Omental fat pad (tissue), 4 donors: ENCODE data around the gene NPDC1. TPM values are rescaled to one million over a fixed set of nuclear protein-coding genes. Genes with fewer than 3 reads are reported as not detected.

Source experiments
- ATAC-seq: fragments of 150-250 bp; one replicate; pipeline ENCODE4 v1.9.1; 2016; ENCODE audit warnings: mild to moderate bottlenecking, moderate library complexity; ENCODE audit not compliant: low FRiP score
- DNase-seq: peaks from one replicate; pipeline ENCODE4 v3.0.0-alpha.2; 2019; ENCODE audit warnings: low spot score
- CTCF ChIP-seq, 3 donors: fragments of 450-650 bp; IDR thresholded peaks; one replicate each; pipeline ENCODE4 v1.5.1; 2016 to 2017; ENCODE audit warnings: antibody characterized with exemption in 3 of 3, mild to moderate bottlenecking in 3 of 3, moderate library complexity in 2 of 3
- total RNA-seq, 4 donors: library from RNA; depleted of rRNA; stranded (reverse); fragments of >200 nt; gene quantifications; one replicate each; pipeline ENCODE4 v1.1.0, GENCODE V29; 2016

The NPDC1 gene
- total RNA-seq, 4 donors from 2014 or later, result 37.2 to 70.5 (median 58.5) TPM

DNA sequence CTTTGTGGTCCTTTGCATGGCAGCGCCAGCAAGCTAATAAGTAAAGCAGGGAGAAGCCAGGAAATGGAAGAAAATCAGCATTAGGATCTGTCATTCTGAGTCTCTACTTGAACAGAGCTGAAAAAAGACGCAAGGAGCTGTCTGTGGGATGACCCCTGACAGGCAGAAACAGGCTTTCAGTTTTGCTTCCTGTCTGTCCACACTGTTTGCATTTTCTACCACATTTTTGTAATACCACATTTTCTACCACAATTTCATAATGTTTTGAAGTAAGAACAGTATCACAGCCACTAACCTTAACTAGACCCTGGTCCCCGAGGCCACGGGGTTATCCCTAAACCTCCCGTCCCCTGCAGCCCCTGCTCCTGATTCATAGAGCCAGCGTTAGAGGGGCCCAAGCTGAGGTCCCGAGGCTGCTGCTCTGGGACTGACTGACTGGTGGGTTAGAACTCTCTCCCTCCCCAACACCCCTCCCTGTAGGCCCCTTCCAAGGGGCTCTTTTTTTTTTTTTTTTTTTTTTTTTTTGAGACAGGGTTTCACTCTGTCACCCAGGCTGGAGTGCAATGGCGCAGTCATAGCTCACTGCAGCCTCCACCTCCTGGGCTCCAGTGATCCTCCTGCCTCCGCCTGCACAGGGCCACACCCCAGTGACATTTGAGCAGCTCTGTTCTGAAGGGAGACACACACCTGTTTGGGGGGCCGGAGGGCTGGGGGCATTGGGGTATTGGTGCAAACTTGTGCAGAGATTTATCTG, 45.6 kb downstream of the NPDC1 start:
- no peak for DNase-seq
- TF ChIP-seq CTCF (IDR thresholded peaks at IDR 0.05), result no peak
- no peak for ATAC-seq

DNA sequence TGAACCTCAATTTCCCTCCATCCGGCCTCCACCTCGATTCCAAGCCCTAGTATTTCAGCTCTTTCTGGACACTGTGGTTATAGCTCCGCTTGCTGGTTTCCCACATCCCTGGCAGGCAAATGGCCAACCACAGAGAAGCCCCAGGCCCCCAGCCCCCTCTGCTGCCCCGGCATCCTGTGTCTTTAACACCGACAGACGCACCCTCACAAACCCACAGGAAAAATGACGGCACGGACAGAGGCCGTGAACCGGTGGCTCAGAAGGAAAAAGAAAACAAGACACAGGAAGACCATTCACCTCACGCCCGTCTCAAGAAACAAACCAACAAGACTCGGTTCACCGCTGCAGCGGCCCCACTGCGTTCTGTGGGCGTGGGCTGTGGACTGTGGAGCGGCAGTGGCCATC, 48.1 kb downstream of the NPDC1 start:
- ATAC-seq (no peak), DNase-seq (no peak)
- TF ChIP-seq CTCF (IDR thresholded peaks at IDR 0.05), result no peak

GRCh38 chr9:136997371-136997770, 48.6 kb downstream of the NPDC1 start:
- ATAC-seq (no peak), DNase-seq (no peak)
- TF ChIP-seq CTCF (IDR thresholded peaks at IDR 0.05), result no peak

DNA sequence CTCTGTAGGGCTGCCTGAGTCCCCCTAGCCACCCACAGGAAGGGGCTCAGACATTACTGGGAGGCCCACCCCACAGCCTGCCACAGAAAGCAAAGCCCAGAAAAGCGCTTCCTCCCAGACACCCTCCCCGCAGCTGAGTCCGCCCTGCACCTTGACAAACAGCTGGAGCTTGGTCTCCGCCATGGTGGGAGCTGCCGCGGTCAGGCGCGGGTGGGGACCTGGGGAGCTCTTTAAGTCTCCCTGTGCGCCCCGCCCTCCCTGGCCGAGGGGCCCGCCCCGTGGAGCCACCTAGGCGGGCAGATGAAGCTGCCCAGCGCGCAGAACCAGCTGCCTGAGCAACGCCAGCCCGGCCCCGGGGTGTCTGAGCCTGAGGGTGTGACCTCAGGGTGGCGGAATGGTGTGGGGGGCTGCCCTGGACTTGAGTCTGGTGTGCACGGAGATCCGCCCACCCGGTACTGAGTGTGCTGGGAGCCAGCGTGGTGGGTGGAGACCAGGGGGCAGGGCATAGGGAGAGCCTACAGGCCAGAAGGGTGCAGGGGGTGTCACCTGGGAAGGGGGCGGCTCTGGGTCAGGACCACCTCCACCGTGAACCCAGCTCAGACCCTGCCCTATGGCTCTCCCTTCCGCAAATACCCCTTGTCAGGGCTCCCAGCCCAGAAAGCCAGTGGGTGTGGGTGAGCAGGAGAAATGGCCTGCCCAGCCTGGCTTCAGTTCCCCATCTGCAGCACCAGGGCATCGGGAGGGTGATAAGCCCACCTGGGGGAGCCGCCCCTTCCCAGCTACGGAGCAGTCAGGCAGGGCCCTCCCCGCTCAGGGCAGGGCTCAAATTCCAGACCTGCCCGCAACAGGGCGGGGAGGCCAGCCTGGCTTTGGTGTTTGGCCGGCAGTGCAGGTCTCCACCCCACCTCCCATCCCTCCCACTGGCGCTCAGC, 49.4 kb downstream of the NPDC1 start, which contains the start of gene CLIC3:
Gene CLIC3 (minus strand): TSS at position 208 of the 932 bp plus-strand sequence. CDS start 25 bp downstream, at position 183.
- peak; percentile 19 for ATAC-seq

GRCh38 chr9:136995772-136996311, 50.1 kb downstream of the NPDC1 start:
- no peak for TF ChIP-seq CTCF (IDR thresholded peaks at IDR 0.05)
- DNase-seq (no peak), ATAC-seq (no peak)

More for the DNA sequence above, 49.4 kb downstream of the NPDC1 start, which contains the start of gene CLIC3:
- TF ChIP-seq CTCF (IDR thresholded peaks at IDR 0.05), result no peak
- no peak for DNase-seq

- TF ChIP-seq CTCF (IDR thresholded peaks at IDR 0.05), result no peak
- no peak for DNase-seq
- ATAC-seq, result no peak
These were observed 50.6 kb downstream of the NPDC1 start for GRCh38 chr9:136995362-136995761.
